ENCODE data around the gene STMP1.

The STMP1 gene

DNA sequence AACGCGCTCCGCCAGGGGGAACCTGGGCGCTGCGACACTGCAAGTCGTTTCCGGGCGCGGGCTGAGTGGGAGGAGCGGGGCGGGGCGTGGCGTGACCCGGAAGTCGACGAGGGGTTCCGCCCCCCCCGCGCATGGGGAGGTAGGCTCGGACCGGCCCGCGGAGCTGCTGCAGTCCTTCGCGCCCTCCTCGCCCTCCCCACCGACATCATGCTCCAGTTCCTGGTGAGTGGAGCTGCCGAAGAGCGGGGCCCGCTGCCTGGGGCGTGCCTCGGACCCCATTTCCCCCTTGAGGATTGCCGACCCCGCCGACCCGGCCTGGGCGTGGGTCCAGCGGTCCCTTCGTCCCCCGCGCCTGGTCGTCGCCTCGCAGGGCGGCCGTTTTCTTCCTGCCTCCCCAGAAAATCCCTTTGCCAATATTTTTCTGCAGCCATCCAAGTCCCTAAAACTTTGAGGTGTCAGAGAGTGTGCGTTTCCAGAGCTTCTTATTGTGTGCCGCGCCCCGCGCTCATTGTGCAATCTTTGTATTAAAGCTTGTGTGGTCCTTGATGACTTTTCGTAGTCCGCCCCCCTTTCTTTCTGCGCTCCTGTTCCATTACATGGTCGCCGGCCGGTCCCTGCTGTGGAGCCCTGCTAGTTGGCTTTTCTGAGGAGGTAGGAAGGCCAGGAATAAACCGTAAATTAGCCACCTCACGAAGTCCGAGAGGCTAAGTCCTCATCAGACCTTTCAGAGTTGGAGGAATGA is at the start of gene STMP1:
TSS of gene STMP1 (plus strand) at position 142 of the 742 bp plus-strand sequence.
- DNase-seq (ENCODE audit: low read depth) = peak; percentile 83
- H3K4me3 ChIP-seq (ENCODE audit: low read depth, low read length) = peak within 1 kb of the TSS; percentile 96
- TF ChIP-seq, protein P1, sequence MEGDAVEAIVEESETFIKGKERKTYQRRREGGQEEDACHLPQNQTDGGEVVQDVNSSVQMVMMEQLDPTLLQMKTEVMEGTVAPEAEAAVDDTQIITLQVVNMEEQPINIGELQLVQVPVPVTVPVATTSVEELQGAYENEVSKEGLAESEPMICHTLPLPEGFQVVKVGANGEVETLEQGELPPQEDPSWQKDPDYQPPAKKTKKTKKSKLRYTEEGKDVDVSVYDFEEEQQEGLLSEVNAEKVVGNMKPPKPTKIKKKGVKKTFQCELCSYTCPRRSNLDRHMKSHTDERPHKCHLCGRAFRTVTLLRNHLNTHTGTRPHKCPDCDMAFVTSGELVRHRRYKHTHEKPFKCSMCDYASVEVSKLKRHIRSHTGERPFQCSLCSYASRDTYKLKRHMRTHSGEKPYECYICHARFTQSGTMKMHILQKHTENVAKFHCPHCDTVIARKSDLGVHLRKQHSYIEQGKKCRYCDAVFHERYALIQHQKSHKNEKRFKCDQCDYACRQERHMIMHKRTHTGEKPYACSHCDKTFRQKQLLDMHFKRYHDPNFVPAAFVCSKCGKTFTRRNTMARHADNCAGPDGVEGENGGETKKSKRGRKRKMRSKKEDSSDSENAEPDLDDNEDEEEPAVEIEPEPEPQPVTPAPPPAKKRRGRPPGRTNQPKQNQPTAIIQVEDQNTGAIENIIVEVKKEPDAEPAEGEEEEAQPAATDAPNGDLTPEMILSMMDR (IDR thresholded peaks at IDR 0.05; ENCODE audit: control insufficient read depth, extremely low read depth, insufficient read depth) = peak; percentile 74

- H3K4me3 ChIP-seq (ENCODE audit: low read depth, low read length) = no peak overlapping the region
- TF ChIP-seq, protein P1 (IDR thresholded peaks at IDR 0.05; ENCODE audit: control insufficient read depth, extremely low read depth, insufficient read depth) = no peak
- no peak for DNase-seq (ENCODE audit: low read depth)
Measured at GRCh38 chr7:135616136-135616535, 46.2 kb upstream of the STMP1 start.

DNA sequence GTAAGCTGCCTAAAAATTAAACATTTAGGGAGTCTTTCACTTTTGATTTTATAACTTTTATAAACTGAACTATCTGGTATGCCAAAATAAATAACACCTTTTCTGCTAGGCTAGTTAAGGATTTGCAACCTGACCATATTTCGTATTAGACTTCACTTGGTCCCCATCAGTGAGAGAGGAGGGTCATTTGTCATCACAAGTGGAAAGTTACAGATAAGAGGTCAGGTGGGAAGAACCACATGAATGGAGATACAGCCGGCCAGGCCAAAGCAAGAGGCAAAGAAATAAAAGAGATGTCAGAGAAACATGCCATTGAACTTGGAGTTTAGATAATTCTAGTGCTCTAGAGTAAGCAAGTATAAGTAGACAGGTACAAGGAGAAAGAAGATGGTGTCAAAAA is 44.5 kb upstream of the STMP1 start:
- DNase-seq (ENCODE audit: low read depth) = no peak
- TF ChIP-seq, protein P1 (IDR thresholded peaks at IDR 0.05; ENCODE audit: control insufficient read depth, extremely low read depth, insufficient read depth) = no peak
- H3K4me3 ChIP-seq (ENCODE audit: low read depth, low read length) = no peak overlapping the region

GRCh38 chr7:135618510-135618909 is 43.8 kb upstream of the STMP1 start:
- TF ChIP-seq, protein P1 (IDR thresholded peaks at IDR 0.05; ENCODE audit: control insufficient read depth, extremely low read depth, insufficient read depth) = no peak
- H3K4me3 ChIP-seq (ENCODE audit: low read depth, low read length) = no peak overlapping the region
- no peak for DNase-seq (ENCODE audit: low read depth)

GRCh38 chr7:135620447-135620846 is 41.9 kb upstream of the STMP1 start:
- no peak for DNase-seq (ENCODE audit: low read depth)
- H3K4me3 ChIP-seq (ENCODE audit: low read depth, low read length) = no peak overlapping the region
- TF ChIP-seq, protein P1 (IDR thresholded peaks at IDR 0.05; ENCODE audit: control insufficient read depth, extremely low read depth, insufficient read depth) = no peak

DNA sequence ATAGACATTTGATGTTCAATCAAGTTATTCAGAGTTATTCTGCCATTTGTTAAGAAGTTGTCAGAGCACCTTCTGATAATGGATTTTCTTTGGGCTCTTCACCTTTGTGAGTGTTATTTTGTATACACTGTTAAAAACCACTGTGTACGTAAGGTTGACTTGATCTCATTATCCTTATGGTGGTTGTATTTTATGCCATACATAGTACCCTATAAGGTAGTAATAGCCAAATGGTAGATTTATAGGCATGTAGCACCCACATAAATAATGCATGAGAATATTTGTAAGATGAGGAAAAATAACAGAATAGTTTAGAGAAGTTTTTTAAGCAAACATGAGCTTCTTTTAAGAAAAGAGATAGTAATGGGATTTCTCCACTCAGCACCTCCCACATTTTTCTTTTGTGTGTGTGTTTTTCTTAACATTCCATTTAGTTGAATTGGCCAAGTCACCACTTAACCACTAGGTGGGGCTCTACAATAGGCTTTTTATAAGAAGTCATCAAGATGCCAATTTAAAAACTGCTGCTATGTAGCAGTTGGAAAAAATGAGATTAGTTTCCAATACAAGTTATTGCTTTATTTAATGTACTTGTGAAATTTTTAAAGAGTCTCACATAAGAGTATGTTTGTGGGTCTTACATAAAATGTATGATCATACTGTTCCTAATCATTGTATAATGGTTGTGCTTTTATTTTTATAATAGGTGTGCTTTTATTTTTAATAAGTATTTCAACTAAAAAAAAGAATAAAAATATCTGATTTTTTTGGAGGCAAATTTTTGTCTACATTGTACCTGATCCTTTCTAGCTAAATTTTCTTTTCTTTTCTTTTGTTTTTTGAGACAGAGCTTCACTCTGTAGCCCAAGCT is 41.1 kb upstream of the STMP1 start:
- H3K4me3 ChIP-seq (ENCODE audit: low read depth, low read length) = no peak overlapping the region
- TF ChIP-seq, protein P1 (IDR thresholded peaks at IDR 0.05; ENCODE audit: control insufficient read depth, extremely low read depth, insufficient read depth) = peak; percentile 66
- peak; percentile 54 for DNase-seq (ENCODE audit: low read depth)

All from LNCaP clone FGC (cell line).